MM.1S (cell line): Measurements from ENCODE around the gene LITAF.

ENCODE experiments used
- DNase-seq: peaks from one replicate; pipeline ENCODE4 v3.0.0-alpha.2; 2015
- H2AFZ ChIP-seq: fragments of 300-600 bp; sonication (generic); 2 replicates; pipeline ENCODE4 v1.6.0; 2016; ENCODE audit warnings: antibody characterized with exemption, low read length
- H3F3A ChIP-seq: fragments of 300-600 bp; sonication (generic); 2 replicates; pipeline ENCODE4 v1.6.1; 2016; ENCODE audit warnings: mild to moderate bottlenecking, antibody characterized with exemption, low read length, moderate library complexity, mixed read lengths; ENCODE audit not compliant: insufficient read depth
- H3K27ac ChIP-seq: fragments of 300-600 bp; sonication (generic); 2 replicates; pipeline ENCODE4 v1.5.1; 2016; ENCODE audit warnings: mild to moderate bottlenecking, low read length
- H3K27me3 ChIP-seq: fragments of 300-600 bp; sonication (generic); replicated peaks from 2 replicates; pipeline ENCODE4 v1.6.0; 2016; ENCODE audit warnings: low read length; ENCODE audit not compliant: insufficient read depth
- H3K36me3 ChIP-seq: fragments of 300-600 bp; sonication (generic); replicated peaks from 2 replicates; pipeline ENCODE4 v1.6.1; 2016; ENCODE audit warnings: mild to moderate bottlenecking, low read length, mixed read lengths; ENCODE audit not compliant: insufficient read depth
- H3K4me1 ChIP-seq: fragments of 300-600 bp; sonication (generic); 2 replicates; pipeline ENCODE4 v1.6.1; 2016; ENCODE audit warnings: low read length, mixed read lengths
- H3K4me2 ChIP-seq: fragments of 300-600 bp; sonication (generic); 2 replicates; pipeline ENCODE4 v1.6.0; 2016; ENCODE audit warnings: low read depth, low read length
- H3K4me3 ChIP-seq: fragments of 300-600 bp; sonication (generic); 2 replicates; pipeline ENCODE4 v1.5.1; 2016; ENCODE audit warnings: low read length, mixed read lengths
- H3K79me2 ChIP-seq: fragments of 300-600 bp; sonication (generic); 2 replicates; pipeline ENCODE4 v1.6.1; 2016; ENCODE audit warnings: mixed run types, low read length, mixed read lengths
- H3K9ac ChIP-seq: fragments of 300-600 bp; sonication (generic); 2 replicates; pipeline ENCODE4 v1.6.1; 2016; ENCODE audit warnings: low read length, mixed read lengths
- H3K9me2 ChIP-seq: fragments of 300-600 bp; sonication (generic); replicated peaks from 2 replicates; pipeline ENCODE4 v1.6.1; 2016; ENCODE audit warnings: mild to moderate bottlenecking, low read length, mixed read lengths; ENCODE audit not compliant: insufficient read depth
- H3K9me3 ChIP-seq: fragments of 300-600 bp; sonication (generic); replicated peaks from 2 replicates; pipeline ENCODE4 v1.6.1; 2016; ENCODE audit warnings: mild to moderate bottlenecking, low read length, mixed read lengths; ENCODE audit not compliant: insufficient read depth
- H4K20me1 ChIP-seq: fragments of 300-600 bp; sonication (generic); 2 replicates; pipeline ENCODE4 v1.6.1; 2016; ENCODE audit warnings: mild to moderate bottlenecking, low read length, moderate library complexity, mixed read lengths; ENCODE audit not compliant: insufficient read depth
- EZH2 ChIP-seq: fragments of 300-600 bp; sonication (generic); optimal IDR thresholded peaks from 2 replicates; pipeline ENCODE3; 2017; ENCODE audit warnings: low read depth, mild to moderate bottlenecking, antibody characterized with exemption, low read length, mixed read lengths
- EZH2phosphoT487 ChIP-seq: fragments of 300-600 bp; sonication (generic); IDR thresholded peaks from 2 replicates; pipeline ENCODE4 v1.6.1; 2018; ENCODE audit warnings: antibody characterized with exemption, low read length
- TF ChIP-seq, protein P1 (sequence below): fragments of 300-600 bp; sonication (generic); IDR thresholded peaks from 2 replicates; pipeline ENCODE4 v1.5.1; 2016; ENCODE audit warnings: antibody characterized with exemption, low read length, mixed read lengths

The LITAF gene

DNA sequence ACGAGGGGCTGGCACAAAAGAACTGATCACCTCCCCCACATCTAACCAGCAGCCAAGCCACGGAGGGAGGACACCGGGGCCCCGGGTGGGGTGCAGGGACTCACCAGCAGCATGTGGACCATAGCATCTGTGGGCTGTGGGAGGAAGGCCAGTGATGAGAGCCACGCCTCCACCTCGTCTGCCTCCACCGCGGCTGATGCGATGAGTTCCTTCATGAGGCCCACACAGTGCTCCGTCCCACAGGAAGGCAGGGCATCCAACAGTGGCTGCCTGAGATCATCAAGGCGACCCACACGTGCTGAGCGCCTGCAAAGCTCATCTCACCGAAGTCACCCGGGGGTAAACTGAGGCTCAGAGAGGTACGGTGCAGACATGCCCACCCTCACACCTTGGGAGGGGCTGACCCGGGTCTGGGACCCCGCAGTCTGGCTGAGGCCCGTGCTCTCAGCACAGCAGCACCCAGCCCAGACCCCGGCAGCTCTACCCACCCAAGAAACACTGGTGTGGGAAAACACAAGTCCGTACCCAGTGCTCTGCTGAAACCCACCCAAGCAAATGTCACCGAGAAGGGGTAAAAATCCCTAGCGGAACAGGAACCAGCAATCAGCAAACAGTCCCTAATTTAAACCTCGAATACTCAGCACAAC is 85.9 kb downstream of the LITAF start:
- H3K9me2 ChIP-seq, result no peaks in the 10 kb centered on the region
- no peak overlapping the region for H2AFZ ChIP-seq
- H3F3A ChIP-seq, result peaks cover 7% of the 10 kb centered on the region
- no peak overlapping the region for H3K27ac ChIP-seq
- H3K9ac ChIP-seq, result no peak overlapping the region
- no peak overlapping the region for H3K4me2 ChIP-seq
- H3K9me3 ChIP-seq, result no peaks in the 10 kb centered on the region
- peaks cover 17% of the 10 kb centered on the region for H3K4me1 ChIP-seq
- no peak overlapping the region for H3K4me3 ChIP-seq
- no peaks in the 10 kb centered on the region for H3K27me3 ChIP-seq
- DNase-seq, result no peak
- H3K79me2 ChIP-seq, result no peaks in the 10 kb centered on the region
- H3K36me3 ChIP-seq, result no peaks in the 10 kb centered on the region
- H4K20me1 ChIP-seq, result no peaks in the 10 kb centered on the region
- TF ChIP-seq EZH2phosphoT487, result no peak
- TF ChIP-seq, protein P1, sequence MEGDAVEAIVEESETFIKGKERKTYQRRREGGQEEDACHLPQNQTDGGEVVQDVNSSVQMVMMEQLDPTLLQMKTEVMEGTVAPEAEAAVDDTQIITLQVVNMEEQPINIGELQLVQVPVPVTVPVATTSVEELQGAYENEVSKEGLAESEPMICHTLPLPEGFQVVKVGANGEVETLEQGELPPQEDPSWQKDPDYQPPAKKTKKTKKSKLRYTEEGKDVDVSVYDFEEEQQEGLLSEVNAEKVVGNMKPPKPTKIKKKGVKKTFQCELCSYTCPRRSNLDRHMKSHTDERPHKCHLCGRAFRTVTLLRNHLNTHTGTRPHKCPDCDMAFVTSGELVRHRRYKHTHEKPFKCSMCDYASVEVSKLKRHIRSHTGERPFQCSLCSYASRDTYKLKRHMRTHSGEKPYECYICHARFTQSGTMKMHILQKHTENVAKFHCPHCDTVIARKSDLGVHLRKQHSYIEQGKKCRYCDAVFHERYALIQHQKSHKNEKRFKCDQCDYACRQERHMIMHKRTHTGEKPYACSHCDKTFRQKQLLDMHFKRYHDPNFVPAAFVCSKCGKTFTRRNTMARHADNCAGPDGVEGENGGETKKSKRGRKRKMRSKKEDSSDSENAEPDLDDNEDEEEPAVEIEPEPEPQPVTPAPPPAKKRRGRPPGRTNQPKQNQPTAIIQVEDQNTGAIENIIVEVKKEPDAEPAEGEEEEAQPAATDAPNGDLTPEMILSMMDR, result no peak

DNA sequence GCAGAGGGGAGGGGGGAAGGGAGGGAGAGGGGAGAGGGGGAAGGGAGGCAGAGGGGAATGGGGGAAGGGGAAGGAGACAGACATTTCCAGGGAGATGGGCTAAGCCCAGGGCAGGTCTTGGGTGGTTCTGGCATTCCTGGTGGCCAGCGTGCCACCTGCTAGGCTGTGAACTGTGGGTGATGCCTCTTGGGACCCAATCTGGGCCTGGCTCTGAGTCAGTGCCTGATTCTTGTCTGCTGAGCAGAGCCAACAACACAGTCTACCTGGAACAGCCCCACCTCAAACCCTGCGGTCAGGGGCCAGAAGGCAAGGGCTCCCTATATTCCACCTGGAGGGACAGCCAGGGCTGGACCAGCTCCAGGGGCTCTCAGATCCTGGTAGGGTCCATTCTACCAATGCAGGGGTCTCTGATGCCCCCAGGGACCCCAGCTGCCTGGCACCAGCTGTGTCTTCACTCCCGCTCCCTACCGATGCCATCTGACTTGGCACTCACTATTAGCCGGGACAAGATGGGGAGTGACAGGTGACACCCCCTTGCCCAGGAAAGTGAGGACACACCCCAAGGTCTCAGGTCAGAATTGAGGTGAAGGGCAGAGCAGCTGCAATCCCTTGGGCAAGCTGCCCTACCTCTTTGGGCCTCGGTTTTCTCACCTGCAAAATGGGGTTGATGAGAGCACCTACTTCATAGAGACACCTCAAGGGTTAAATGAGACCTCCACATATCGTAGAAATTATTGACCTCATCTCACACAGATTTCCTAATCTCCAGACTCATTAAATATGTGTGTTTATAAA is 87.2 kb downstream of the LITAF start:
- H3K4me2 ChIP-seq, result no peak overlapping the region
- TF ChIP-seq, protein P1, result no peak
- TF ChIP-seq EZH2 (no peak), EZH2phosphoT487 (no peak)
- no peak overlapping the region for H3K4me3 ChIP-seq
- peaks cover 30% of the 10 kb centered on the region for H3K4me1 ChIP-seq
- H3K9ac ChIP-seq, result no peak overlapping the region
- peaks cover 17% of the 10 kb centered on the region for H3F3A ChIP-seq
- no peaks in the 10 kb centered on the region for H3K27me3 ChIP-seq
- no peak overlapping the region for H3K27ac ChIP-seq
- H3K9me2 ChIP-seq, result no peaks in the 10 kb centered on the region
- no peaks in the 10 kb centered on the region for H4K20me1 ChIP-seq
- no peaks in the 10 kb centered on the region for H3K79me2 ChIP-seq
- no peak for DNase-seq
- no peaks in the 10 kb centered on the region for H3K9me3 ChIP-seq
- H2AFZ ChIP-seq, result no peak overlapping the region
- H3K36me3 ChIP-seq, result no peaks in the 10 kb centered on the region

DNA sequence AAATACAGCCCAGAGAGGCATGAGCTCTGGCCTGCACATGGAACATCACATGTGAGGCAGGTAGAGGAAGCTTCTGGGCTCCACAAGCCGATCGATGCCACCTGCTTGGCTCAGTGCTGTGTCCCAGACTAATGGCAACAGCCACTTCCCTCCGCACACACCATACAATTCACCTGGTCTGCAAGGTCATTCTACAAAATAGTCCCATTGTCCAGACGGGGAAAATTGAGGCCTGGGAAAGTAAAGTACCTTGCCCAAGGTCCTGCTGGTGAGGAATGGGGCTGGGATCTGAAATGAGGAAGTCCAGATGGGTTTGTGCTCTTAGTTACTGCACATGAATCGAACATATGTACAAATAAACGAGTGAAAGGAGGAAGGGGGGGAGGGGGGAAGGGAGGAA is 88.0 kb downstream of the LITAF start:
- DNase-seq, result no peak
- peaks cover 33% of the 10 kb centered on the region for H3K4me1 ChIP-seq
- H3K4me2 ChIP-seq, result no peak overlapping the region
- TF ChIP-seq EZH2 (no peak), EZH2phosphoT487 (no peak)
- TF ChIP-seq, protein P1, result no peak
- H2AFZ ChIP-seq, result no peak overlapping the region
- no peak overlapping the region for H3K4me3 ChIP-seq
- no peaks in the 10 kb centered on the region for H3K9me2 ChIP-seq
- no peak overlapping the region for H3K27ac ChIP-seq
- no peaks in the 10 kb centered on the region for H3K36me3 ChIP-seq
- no peaks in the 10 kb centered on the region for H4K20me1 ChIP-seq
- no peak overlapping the region for H3K9ac ChIP-seq
- no peaks in the 10 kb centered on the region for H3K9me3 ChIP-seq
- no peaks in the 10 kb centered on the region for H3K27me3 ChIP-seq
- H3F3A ChIP-seq, result peaks cover 17% of the 10 kb centered on the region
- H3K79me2 ChIP-seq, result no peaks in the 10 kb centered on the region
